Stimulated activated CD8-positive, alpha-beta memory T cell treated with anti-CD3 and anti-CD28 coated beads, Interleukin-7, amount 100 ng/mL, for 1 hour (primary cell): ENCODE data around the gene S100Z.
"Not testable (repeated sequence)": the region's sequence is repeated elsewhere in the genome, so short reads cannot be mapped to it uniquely, and the experiment has no call there.

Experiments
- DNase-seq, 2 donors: peaks; one replicate each; pipeline ENCODE4 v3.0.0-alpha.2; 2020; ENCODE audit warnings: low read depth in 2 of 2

Gene S100Z

DNA sequence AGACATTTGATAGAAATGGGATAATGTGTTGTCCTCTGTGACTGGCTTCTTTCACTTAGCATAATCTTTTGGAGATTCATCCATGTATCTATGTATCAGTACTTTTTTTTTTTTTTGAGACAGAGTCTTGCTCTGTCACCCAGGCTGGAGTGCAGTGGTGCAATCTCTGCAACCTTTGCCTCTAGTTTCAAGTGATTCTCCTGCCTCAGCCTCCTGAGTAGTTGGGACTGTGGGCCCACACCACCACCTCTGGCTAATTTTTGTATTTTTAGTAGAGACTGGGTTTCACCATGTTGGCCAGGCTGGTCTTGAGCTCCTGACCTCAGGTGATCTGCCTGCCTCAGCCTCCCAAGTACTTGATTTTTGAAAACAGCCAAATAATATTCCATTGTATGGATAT is 23.4 kb upstream of the S100Z start:
- not testable (repeated sequence) for DNase-seq

DNA sequence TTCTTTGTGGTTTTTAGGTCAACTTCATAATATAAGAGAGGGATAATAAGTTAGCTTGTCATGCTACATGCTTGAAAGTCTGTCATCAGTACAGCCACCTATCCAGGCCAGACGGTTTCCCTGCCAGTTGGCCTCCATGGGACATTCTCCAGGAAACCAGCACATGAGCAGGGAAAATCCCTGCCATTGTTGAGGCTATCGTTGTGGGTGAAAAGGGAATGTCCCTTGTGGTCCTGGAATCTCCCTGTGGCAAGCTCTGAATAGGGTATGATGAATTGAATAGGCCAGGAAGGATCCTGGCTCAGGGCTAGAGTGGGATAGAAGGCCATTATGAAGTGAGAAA is 18.7 kb upstream of the S100Z start:
- no peak for DNase-seq

DNA sequence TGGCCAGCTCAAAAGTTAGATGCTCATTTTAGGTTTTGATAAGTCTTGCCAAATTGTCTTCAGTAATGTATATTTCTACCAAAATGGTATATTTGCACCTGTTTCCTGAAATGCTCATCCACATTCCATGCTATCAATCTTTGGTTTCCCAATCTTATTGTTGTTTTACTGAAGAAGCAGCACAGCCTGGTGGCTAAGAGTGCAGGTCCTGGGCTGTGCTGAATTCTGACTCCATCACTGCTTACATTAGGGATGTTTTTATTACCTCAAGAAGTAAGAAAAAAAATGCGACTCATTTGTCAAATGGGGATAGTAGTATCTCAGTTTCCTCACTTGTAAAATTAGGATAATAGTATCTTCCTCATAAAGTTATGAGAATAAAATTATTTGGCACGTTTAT is 13.6 kb upstream of the S100Z start:
- DNase-seq, result no peak

DNA sequence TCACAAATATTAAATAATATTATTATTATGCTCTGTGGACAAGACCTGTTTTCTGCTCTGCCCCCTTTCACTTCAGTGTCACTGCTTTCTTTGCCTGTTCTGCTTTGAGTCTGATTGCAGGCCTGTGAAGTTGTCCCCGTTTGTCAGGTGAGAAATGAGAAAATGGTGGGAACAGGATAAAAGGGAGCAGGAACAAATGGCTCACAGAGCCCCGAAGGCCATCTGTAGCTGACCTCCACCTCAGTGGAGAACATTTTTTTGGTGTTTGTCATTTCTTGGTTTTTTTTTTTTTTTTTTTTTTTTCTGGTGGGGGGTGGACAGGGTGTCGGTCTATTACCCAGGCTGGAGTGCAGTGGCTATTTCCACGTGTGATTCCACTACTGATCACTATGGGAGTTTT is 13.2 kb upstream of the S100Z start:
- DNase-seq, result no peak

DNA sequence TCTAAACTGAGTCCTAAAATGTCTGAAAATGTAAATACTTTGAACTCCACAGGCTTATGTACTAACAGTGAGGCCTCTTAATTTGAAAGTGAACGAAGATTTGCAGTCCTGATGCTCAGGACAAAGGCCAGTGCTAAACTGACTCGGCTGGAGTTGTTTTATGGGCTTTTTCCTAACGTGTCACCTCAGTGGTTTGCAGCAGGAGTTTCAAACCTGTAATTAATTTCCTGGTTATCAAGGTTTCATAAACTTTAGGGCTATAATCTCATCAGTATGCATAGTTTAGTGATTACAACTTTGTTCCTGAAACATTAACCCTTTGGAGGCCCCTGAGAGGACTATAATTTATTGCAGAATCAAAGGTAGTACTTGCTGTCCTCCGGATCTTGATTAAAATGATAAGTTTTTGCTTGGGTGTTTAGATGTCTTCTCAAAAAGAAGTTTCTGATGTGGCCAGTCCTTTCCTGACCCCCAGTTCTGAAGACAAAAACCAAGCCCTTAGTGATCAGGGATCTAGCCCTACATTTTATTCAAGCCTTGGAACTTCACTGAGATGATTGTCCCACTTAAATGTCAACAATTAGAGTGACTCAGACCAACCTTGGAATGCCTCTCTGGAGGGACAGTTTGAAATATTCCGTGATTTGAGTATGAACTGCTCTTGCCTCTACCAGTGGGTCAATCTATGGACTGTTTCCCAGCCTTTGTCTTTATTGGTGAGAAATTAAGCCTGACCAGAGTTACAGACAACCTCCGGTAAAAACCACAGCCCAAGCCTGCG is 11.1 kb upstream of the S100Z start:
- no peak for DNase-seq

DNA sequence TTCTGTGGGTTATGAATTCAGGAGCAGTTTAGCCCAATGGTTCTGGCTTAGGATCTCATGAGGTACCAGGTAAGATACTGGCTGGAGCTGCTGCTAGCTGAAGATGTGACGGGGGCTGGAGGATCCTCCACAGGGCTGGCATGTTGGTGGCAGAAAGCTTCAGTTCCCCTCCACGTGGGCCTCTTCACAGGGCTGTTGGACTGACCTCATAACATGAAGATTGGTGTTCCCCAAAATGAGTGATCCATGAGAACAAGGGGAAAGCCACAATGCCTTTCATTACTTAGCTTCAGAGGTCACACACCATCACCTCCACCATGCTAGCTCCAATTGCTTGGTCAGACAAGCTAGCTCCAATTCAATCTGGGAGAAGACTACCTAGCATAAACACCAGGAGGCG is 8.5 kb upstream of the S100Z start:
- DNase-seq, result no peak

DNA sequence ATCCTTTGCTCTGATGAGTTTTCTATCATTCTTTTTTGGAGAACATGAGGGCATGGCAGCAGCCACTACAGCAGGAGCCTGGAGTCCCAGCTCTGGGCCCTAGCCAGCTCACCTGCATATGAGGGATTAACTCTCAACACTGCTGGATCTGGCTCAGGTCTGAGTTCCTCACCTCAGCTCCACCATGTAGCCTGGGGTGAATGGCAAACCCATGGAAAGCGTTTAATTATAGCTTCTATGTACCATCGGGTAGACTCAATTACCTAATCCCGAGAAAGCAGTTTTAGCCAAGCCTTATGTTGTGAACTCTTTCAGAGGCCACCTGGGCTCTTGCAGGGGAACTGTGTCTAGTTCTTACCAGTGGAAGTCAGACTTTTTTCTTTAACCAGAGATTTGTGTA is 3.9 kb upstream of the S100Z start:
- DNase-seq, result no peak

DNA sequence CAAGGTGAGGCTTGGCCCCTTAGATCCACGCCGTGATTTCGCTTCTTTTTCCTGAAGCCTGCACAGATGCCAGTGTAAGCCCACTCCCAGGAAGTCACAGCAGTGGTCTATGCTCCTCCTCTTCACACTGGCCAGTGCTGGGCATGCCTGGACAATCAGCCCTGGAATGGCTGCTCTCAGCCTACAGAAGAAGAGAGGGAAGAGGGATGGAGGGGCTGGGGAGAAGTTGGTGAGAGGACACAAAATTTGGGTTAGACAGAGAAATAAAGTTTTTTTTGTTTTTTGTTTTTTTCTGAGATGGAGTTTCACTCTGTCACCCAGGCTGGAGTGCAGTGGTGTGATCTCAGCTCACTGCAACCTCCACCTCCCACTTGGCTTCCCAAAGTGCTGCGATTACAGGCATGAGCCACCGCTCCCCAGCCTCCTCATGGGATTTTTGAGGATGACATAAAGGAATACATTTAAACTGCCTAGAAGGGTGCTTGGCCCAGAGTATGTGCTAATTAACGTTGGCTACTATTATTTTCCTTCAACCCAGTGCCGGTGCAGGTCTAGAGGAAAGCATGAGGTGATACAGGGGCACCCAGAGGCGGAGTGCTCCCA is 830 bp downstream of the S100Z start:
- DNase-seq, result no peak

DNA sequence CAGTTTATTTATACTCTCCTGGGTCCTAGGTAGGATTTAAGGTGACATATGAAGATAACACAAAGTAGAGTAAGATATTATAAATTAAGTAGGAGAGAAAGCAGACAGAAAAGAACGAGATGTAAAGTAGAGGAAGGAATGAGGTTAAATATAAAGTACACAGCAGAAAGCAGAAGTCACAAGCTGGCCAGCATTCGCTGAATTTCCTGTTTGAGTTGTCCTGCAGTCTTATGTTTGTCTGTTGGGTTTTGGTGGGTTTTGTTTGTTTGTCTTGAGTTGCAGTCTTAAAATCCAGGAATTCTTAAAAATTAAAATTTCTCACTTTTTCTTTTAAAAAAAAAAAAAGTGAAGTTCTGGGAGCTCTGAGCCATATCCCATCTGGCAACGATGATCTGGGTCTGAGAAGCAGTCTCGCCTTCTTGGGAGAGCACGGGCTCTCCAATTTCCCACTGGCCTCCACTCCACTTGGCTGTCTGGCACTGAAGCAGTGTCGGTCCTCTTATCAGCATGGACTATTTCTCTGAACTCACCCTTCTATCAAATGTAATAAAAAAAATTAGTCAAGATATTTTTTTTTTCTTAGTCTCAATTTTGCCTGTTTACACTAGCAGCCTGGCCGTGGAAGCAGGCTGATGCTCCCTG is 2.0 kb downstream of the S100Z start:
- no peak for DNase-seq

DNA sequence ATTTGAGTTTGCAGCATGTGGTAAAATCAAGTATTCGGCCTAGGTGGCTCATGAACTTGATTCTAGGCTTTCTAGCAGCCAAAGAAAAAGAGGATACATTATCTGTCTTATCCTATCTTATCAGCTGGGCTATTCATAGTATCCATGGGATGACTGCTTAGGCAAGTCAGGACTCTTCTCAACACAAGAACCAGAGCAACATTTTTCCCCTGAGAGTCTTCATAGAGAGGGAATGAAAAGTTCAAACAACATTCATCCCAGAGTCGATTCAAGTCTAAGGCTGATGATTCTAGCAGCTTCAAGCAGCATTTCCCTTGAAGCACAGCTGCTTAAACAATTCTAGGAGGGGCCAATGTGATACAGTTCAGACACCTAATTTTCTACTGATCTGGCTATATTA is 3.0 kb downstream of the S100Z start:
- no peak for DNase-seq

DNA sequence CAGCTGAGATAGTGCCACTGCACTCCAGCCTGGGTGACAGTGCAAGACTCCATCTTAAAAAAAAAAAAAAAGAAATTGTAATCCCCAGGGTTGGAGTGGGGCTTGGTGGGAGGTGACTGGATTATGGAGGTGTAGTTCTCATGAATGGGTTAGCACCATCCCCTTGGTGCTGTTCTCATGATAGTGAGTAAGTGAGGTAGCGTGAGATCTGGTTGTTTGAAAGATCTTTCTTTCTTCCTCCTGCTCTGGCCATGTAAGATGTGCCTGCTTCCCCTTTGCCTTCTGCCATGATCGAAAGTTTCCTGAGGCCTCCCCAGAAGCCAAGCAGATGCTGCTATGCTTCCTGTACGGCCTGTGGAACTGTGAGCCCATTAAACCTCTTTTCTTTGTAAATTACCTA is 3.9 kb downstream of the S100Z start:
- DNase-seq, result not testable (repeated sequence)

DNA sequence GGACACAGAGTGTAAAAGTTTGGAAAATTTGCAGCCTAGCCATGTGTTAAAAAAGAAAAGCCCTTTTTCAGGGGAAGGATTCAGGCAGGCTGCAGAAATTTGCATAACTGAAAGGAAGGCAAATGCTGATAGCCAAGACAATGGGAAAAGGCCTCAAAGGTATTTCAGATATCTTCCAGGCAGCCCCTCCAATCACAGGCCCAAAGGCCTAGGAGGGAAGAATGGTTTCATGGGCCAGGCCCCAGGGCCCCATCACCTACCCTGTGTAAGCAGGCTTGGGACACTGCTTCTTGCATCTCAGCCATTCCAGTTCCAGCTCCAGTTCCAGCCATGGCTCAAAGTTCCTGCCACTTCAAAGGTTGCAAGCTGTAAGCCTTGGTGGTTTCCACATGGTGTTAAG is 4.8 kb downstream of the S100Z start:
- DNase-seq, result no peak

DNA sequence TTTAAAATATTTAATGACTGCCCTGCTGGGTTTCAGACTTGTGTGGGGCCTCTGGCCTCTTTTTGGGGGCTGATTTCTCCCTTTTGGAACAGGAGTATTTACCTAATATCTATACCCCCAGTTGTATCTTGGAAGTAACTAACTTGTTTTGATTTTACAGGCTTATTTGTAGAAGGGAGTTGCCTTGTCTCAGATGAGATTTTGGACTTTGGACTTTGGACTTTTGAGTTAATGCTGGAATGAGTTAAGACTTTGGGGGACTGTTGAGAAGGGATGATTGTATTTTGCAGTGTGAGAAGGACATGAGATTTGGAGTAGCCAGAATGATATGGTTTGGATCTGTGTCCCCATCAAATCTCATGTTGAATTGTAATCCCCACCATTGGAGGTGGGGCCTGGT is 5.7 kb downstream of the S100Z start:
- not testable (repeated sequence) for DNase-seq

DNA sequence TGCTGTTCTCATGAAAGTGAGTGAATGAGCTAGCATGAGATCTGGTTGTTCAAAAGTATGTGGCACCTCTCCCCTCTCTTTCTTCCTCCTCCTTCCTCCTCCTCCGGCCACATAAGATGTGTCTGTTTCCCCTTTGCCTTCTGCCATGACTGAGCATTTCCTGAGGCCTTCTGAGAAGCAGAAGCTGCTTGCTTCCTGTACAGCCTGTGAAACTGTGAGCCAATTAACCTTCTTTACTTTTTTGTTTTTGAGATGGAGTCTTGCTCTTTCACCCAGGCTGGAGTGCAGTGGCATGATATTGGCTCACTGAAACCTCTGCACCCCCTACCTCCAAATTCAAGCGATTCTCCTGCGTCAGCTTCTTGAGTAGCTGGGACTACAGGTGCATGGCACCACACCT is 6.1 kb downstream of the S100Z start:
- no peak for DNase-seq

DNA sequence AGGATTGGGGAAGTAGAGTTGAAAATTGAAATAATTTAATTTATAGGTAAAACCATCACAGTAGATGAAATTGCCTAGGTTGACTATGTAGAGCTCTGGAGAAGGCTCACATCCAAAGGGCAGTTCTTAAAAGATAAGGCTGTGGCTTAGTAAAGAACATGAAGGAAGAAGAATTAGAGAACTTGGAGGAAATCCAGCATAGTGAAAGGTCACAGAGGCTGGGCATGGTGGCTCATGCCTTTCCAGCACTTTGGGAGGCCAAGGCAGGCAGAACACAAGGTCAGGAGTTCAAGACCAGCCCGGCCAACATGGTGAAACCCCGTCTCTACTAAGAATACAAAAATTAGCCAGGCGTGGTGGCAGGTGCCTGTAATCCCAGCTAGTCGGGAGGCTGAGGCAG is 7.0 kb downstream of the S100Z start:
- not testable (repeated sequence) for DNase-seq

DNA sequence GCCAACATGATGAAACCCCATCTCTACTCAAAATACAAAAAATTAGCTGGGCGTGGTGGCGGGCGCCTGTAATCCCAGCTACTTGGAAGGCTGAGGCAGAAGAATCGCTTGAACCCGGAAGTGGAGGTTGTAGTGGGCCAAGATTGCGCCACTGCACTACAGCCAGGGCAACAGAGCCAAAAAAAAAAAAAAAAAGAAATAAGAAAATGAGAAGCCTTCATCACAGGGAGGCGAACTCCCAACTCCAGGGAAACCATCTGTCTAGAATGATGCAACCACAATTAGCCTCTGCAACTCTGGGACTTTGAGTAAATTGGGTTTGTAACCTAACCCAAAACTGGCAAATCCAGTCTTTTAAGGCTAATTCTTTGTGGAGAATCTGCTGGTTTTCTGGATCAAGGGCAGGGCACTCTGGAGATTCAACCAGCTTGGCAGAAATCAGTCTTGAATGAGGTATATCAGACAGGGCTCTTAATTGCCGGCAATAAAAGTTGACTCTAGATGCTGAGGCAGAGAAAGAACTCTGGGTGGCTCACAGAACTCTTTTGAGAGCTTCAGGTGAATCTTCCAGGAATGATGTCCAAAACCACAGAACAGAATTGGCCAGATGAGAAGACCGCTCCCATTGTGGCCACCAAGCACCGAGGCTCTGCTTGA is 9.9 kb downstream of the S100Z start:
- DNase-seq, result no peak

DNA sequence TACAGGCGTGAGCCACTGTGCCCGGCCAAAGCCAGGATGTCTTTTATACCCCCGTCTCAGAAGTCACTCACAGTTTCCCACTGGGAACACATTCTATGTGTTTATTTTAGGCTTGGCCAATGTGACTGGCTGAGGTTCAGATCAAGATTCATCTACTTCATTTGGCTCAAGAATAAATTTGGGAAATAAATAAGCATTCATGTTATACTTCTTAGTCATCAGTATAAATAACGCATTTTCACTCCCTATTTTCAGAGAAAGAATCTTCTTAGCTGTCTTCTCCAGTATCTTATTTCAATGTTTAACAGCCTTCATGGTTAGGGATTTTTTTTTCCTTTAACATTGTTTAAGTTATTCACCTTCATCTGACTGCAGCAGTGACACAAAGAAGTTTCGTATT is 11.8 kb downstream of the S100Z start:
- no peak for DNase-seq

DNA sequence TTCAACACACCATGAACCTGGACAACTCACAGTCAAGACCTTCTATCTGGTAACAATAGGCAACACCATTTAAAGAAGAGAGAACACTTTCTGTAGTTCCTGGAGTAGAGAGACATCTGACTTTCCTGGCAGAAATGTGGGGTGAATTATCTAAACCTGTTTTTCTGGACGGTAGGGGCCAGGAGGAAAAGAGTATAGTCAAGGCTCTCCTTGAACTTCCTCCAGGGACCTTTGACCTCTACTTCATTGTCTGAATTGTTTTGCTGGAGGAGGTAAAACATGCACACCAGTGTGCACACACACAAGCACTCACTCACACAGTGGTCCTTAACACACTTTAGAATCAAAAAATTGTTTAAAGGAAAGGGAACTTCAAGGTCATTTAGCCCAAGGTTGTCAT is 13.2 kb downstream of the S100Z start:
- no peak for DNase-seq

DNA sequence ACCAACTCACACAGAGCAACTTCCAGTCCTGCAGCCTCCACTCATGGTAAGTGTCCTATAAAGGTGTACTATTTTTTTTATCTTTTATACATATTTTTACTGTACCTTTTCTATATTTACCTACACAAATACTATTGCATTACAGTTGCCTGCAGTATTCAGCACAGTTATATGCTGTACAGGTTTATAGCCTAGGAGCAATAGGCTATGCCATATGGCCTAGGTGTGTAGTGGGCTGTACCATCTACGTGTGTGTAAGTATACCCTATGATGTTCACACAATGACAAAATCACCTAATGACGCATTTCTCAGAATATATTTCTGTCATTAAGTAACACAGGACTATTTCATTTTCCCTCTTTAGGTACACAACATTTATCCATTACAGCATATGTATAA is 16.7 kb downstream of the S100Z start:
- DNase-seq, result no peak

DNA sequence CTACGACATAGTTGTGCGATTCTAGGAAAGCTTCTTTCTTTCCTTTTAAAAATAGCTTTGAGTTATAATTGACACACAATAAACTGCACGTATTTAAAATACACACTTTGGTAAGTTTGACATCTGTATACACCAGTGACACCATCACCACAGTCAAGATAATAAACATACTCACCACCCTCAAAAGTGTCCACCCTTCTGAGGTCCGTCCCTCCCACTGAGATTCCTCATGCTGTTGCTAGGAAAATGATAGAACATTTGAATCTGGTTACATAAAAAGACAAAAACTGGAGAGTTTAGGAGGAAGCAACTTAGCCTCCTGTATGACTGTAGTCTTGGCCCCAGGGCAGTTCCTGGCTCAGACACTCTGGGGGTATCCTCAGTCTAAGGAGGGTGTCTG is 17.2 kb downstream of the S100Z start:
- DNase-seq, result no peak

DNA sequence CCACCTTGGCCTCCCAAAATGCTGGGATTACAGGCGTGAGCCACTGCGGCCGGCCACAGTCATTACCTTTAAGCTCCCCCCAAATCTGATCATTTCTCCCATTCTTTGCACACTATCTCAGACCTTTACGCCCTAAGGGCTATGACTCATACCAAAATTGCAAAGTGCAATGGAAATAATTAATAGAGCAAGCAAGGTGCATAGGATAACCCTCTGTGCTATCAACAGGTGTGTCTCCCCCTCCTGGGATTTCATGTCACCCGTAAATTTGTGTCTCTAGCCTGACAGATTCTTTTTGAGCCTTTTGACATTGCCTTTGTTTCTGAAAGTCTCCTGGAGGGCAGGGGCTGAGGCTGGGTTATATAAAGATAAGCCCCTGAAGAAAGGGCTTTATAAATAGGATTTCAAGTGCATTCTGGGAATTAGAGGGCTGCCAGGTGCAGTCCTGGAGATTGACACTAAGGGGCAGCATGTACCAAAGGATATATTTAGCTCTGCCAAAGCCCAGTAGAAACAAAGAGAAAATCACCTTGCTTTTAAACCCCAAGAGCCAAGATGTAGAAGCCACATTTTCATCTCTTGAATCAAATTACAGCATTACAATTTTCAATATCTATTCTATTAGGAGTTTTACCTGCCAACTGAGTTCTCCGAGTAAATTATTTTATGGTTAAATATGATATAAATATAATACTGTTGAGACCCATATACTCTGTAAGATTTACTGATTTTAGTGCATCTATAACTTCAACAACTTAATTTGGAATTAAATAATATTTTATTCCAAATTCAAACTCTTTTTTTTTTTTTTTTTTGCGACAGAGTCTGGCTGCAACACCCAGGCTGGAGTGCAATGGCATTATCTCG is 18.2 kb downstream of the S100Z start:
- DNase-seq, result peak in 1 of 2 donors; percentile 26

DNA sequence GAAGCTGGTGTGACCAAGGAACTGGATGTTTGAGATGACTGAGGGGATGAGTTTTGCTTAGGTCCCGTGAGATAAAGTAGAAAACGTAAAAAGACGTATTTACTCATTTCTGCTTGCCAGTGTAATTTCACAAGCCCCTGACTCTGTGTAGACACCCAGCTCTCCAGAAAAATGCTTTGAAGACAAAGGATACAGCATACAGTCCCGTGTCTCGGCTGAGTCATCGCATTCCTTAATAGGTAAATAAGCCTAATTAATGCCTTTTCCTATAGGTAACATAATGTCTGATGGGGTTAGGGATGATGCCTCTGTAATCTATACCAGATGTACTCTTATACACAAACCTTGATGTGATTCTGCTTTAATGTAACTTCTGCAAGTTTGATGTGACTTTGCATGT is 20.2 kb downstream of the S100Z start:
- DNase-seq, result no peak
